ENCODE results near the gene FOXD2. TPM values are rescaled to one million over a fixed set of nuclear protein-coding genes. Genes with fewer than 3 reads are reported as not detected.

FOXD2 gene
- total RNA-seq, 1 experiment from 2014 or later, result 0.17 TPM

DNA sequence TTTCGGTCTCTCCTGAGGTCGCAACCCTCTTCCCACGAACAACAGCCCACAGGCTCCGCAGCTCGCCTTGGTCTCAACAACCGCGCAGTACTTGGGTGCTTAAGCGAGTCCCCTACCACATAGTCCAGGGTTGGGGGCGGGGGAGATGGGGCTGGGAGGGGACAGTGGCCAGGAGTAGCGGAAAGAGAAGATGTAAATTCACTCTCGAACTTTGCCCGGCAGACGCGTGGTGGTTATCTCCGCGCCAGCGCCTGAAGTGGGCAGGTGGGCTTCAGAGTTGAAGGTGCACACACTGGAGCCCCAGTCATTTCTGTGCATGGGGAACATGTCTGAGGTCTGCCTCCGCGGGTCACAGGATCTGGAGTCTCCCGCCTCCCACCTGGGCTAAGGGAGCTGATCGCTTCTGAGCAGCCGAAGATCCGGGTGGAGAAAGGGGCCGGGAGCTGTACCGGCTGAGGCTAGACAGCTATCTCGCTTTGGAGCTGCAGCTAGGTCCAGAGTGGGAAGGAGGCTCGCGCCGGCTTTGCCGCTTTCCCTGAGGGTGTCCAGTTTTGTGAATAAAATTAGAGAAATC lies 4.3 kb upstream of the FOXD2 start:
- peak overlapping the region; percentile 19 for H3K4me3 ChIP-seq (ENCODE audit: low read depth, low read length, poor library complexity, severe bottlenecking)
- H3K36me3 ChIP-seq (ENCODE audit: insufficient read depth, low read length, poor library complexity, severe bottlenecking), result no peaks in the 10 kb centered on the region
- intact Hi-C loops (cut with micrococcal nuclease; ENCODE audit: unreplicated experiment), result loop anchor here (10.0 kb wide), 1 partner anchor 151 kb away; no protein-coding TSS in a partner anchor
- H3K4me1 ChIP-seq (ENCODE audit: insufficient read depth, low read length, poor library complexity, severe bottlenecking), result peaks cover 32% of the 10 kb centered on the region
- ChIA-PET CTCF (interaction anchor here (0.6 to 5.0 kb wide), 4 partner anchors 211 to 293 kb away, joined by 3 to 74 read pairs (median 5); no protein-coding TSS in a partner anchor), POLR2A (ENCODE audit: low non-redundant PET) (no interaction called here)
- H3K9me3 ChIP-seq (ENCODE audit: low read depth, low read length, poor library complexity, severe bottlenecking), result no peaks in the 10 kb centered on the region
- DNase-seq (ENCODE audit: low spot score), result no peak
- H3K27ac ChIP-seq (ENCODE audit: low read depth, low read length, poor library complexity, severe bottlenecking), result no peak overlapping the region
- TF ChIP-seq, protein P1, sequence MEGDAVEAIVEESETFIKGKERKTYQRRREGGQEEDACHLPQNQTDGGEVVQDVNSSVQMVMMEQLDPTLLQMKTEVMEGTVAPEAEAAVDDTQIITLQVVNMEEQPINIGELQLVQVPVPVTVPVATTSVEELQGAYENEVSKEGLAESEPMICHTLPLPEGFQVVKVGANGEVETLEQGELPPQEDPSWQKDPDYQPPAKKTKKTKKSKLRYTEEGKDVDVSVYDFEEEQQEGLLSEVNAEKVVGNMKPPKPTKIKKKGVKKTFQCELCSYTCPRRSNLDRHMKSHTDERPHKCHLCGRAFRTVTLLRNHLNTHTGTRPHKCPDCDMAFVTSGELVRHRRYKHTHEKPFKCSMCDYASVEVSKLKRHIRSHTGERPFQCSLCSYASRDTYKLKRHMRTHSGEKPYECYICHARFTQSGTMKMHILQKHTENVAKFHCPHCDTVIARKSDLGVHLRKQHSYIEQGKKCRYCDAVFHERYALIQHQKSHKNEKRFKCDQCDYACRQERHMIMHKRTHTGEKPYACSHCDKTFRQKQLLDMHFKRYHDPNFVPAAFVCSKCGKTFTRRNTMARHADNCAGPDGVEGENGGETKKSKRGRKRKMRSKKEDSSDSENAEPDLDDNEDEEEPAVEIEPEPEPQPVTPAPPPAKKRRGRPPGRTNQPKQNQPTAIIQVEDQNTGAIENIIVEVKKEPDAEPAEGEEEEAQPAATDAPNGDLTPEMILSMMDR (conservative IDR thresholded peaks at IDR 0.05; ENCODE audit: low read depth, low read length), result no peak
- no peak for TF ChIP-seq EZH2 (IDR thresholded peaks at IDR 0.05; ENCODE audit: borderline replicate concordance, low read depth, low read length, poor library complexity, severe bottlenecking)
- no TSS peak for BruUV-seq (replicated peaks)
- peaks cover 8% of the 10 kb centered on the region for H3K27me3 ChIP-seq (replicated peaks; ENCODE audit: insufficient read depth, low read depth, low read length, poor library complexity)

DNA sequence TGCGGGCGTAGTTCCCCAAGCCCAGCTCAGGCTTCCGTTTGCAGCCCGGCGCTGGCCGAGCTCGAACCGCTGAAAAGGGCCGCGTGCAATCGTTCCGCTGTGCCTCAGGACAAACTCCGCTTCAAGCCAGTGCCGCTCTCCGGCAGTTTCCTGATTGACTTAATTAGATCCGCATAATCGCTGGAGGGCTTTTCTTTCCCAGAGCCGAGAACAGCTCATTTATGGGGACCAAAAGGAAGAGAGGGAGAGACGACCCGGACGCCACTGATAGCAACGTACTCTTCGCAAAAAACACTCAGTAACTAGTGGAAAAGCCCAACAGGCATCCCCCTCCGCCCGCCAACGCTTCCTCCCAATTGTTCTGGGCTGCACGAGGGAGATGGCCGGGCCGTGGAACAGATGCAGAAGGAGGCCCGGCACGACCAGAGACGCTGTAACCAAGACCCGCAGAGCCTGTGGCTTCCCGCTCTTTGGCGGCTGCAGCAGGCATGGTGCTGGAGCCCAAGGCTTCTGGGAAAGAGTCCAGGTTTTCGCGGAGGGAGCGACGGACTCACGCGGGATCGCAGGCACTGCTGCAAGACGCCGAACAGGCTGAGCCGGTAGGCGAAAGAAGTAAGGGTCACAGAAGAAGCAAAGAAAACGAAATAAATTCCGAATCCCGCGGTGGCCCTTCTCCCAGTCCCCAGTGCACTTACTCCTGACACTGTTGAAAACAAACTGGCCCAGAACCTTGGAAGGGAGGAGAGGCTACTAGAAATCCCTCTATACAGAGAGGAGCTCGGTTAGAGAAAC lies 3.6 kb upstream of the FOXD2 start:
- TF ChIP-seq EZH2 (IDR thresholded peaks at IDR 0.05; ENCODE audit: borderline replicate concordance, low read depth, low read length, poor library complexity, severe bottlenecking), result no peak
- CTCF ChIA-PET, result interaction anchor here (0.6 to 5.0 kb wide), 4 partner anchors 211 to 292 kb away, joined by 3 to 74 read pairs (median 5); no protein-coding TSS in a partner anchor
- no peak overlapping the region for H3K27ac ChIP-seq (ENCODE audit: low read depth, low read length, poor library complexity, severe bottlenecking)
- peaks cover 15% of the 10 kb centered on the region for H3K27me3 ChIP-seq (replicated peaks; ENCODE audit: insufficient read depth, low read depth, low read length, poor library complexity)
- H3K36me3 ChIP-seq (ENCODE audit: insufficient read depth, low read length, poor library complexity, severe bottlenecking), result no peaks in the 10 kb centered on the region
- BruUV-seq (replicated peaks), result no TSS peak
- intact Hi-C loops (cut with micrococcal nuclease; ENCODE audit: unreplicated experiment), result loop anchor here (10.0 kb wide), 1 partner anchor 151 kb away; no protein-coding TSS in a partner anchor
- peak overlapping the region; percentile 19 for H3K4me3 ChIP-seq (ENCODE audit: low read depth, low read length, poor library complexity, severe bottlenecking)
- no peaks in the 10 kb centered on the region for H3K9me3 ChIP-seq (ENCODE audit: low read depth, low read length, poor library complexity, severe bottlenecking)
- peaks cover 32% of the 10 kb centered on the region for H3K4me1 ChIP-seq (ENCODE audit: insufficient read depth, low read length, poor library complexity, severe bottlenecking)
- POLR2A ChIA-PET (ENCODE audit: low non-redundant PET), result no interaction called here
- DNase-seq (ENCODE audit: low spot score), result peak; percentile 67

DNA sequence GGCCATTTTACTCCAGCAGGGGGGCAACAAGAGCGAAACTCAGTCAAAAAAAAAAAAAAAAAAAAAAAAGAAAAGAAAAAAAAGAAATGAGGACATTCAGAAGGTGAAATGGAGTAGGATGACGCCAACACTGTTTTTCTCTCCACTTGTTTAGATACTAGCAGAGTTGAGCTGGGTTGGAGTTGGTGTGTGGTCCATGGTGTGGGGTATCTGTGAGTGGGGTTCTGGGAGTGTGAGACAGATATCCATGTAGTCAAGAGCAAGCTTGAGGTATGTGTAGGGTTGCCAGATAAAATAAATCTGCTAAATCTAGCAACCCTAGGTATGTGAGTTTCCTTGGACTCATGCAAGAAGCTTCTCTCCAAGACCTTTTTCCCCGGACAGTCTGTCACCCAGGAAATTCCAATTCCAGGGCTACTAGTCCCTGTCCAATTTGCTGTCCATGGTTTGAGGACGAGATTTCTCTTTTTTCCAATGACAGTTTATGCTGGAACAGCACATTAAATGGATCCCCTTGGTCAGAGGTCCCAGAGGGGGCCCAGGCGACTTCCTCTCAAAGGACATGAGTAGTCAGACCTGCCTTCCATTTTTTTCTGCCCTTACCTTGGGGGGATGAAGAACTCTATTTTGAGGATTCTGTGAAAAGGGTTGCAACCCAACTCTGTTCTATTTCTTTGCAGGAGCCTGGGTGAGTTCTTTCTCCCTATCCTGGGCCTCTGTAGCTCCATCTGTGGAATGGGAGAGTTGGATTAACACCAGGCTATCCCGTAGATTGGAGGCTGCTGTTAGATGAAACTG lies 2.1 kb upstream of the FOXD2 start:
- TF ChIP-seq, protein P1 (conservative IDR thresholded peaks at IDR 0.05; ENCODE audit: low read depth, low read length), result no peak
- TF ChIP-seq EZH2 (IDR thresholded peaks at IDR 0.05; ENCODE audit: borderline replicate concordance, low read depth, low read length, poor library complexity, severe bottlenecking), result no peak
- Histone ChIP-seq H3K27ac (ENCODE audit: low read depth, low read length, poor library complexity, severe bottlenecking) (no peak overlapping the region), H3K9me3 (ENCODE audit: low read depth, low read length, poor library complexity, severe bottlenecking) (no peaks in the 10 kb centered on the region), H3K27me3 (replicated peaks; ENCODE audit: insufficient read depth, low read depth, low read length, poor library complexity) (peaks cover 29% of the 10 kb centered on the region), H3K4me1 (ENCODE audit: insufficient read depth, low read length, poor library complexity, severe bottlenecking) (peaks cover 32% of the 10 kb centered on the region), H3K36me3 (ENCODE audit: insufficient read depth, low read length, poor library complexity, severe bottlenecking) (no peaks in the 10 kb centered on the region), H3K4me3 (ENCODE audit: low read depth, low read length, poor library complexity, severe bottlenecking) (no peak overlapping the region)
- intact Hi-C loops (cut with micrococcal nuclease; ENCODE audit: unreplicated experiment), result loop anchor here (1.0 to 10.0 kb wide), 2 partner anchors 149 to 275 kb away; no protein-coding TSS in a partner anchor
- TSS peak; percentile 25 for BruUV-seq (replicated peaks)
- CTCF ChIA-PET, result interaction anchor here (0.6 to 5.0 kb wide), 10 partner anchors 45 to 562 kb away, joined by 3 to 74 read pairs (median 8); partner anchors contain the start of gene TRABD2B
- POLR2A ChIA-PET (ENCODE audit: low non-redundant PET), result interaction anchor here (0.6 kb wide), 1 partner anchor 97 kb away, joined by 27 read pairs; no protein-coding TSS in a partner anchor
- no peak for DNase-seq (ENCODE audit: low spot score)
